CD4-positive, alpha-beta T cell treated with Interleukin-1 beta for 1 hour (primary cell): ENCODE measurements around the gene MSI2.

ENCODE experiments used
- DNase-seq, 2 donors: peaks; one replicate each; pipeline ENCODE4 v3.0.0-alpha.2; 2020 to 2022

Gene MSI2

GRCh38 chr17:57515662-57516211 lies 259.4 kb downstream of the MSI2 start:
- no peak for DNase-seq

- DNase-seq: no peak
Observed at GRCh38 chr17:57516290-57517230, 260.2 kb downstream of the MSI2 start.

DNA sequence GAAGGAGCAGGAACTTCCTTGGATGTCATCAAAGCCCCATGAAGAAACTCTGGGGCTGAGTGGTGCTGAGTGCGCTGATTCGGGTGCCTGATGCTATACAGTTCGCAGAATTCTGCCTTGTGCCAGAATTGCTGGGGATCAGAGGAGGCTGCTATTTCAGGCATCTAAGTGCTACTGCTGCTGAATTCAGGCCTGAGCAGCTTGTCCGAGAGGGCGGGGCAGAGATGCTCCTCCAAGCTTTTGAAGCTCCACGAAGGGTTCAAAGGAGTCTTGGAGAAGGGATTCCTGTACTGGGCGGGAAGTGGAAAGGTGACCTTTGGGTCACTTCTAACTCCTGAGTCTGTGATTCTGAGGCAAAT lies 260.9 kb downstream of the MSI2 start:
- no peak for DNase-seq

DNA sequence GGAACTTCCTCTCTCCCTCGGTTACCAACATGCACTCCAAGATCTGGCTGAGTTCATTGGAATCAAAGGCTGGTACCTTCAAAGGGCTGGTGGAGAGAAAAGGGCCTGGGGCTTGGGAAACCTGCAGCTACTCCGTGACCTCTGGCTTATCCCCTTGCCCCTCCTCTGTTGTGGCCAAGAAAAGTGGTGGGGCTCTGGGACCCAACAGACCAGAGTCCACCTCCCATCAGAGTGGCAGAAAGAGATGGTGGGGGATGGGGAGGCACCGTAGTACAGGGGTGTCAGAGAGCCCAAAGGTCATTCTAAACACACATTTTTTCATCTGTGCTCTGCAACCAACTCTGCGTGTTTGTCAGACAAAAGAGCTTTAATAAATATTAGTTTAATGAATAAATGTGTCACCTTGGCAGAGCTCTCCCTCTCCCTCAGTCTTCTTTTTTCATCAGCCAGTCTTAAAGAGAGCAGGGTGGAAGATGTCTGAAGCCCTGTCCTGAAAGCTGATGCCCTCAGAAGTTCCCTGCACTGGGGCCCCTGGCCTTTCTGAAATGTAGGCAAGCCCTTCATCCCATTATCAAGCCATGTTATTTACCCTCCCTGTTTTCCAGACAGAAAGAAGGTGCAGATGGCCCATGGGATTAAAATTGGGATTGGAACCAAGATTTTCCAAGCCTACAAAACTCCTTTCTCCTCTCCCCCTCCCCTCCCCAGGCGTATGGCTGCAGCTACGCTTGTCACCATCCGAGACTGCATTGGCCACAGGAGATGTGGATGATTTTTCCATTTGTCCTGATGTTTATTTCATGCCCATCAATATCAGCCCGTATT lies 261.5 kb downstream of the MSI2 start:
- DNase-seq: no peak

GRCh38 chr17:57518587-57519581 lies 262.6 kb downstream of the MSI2 start:
- DNase-seq: no peak

- DNase-seq: no peak
Observed at GRCh38 chr17:57519800-57520199, 263.5 kb downstream of the MSI2 start.

GRCh38 chr17:57521606-57522005 lies 265.3 kb downstream of the MSI2 start:
- DNase-seq: no peak

- no peak for DNase-seq
Observed at GRCh38 chr17:57522042-57523005, 266.0 kb downstream of the MSI2 start.

DNA sequence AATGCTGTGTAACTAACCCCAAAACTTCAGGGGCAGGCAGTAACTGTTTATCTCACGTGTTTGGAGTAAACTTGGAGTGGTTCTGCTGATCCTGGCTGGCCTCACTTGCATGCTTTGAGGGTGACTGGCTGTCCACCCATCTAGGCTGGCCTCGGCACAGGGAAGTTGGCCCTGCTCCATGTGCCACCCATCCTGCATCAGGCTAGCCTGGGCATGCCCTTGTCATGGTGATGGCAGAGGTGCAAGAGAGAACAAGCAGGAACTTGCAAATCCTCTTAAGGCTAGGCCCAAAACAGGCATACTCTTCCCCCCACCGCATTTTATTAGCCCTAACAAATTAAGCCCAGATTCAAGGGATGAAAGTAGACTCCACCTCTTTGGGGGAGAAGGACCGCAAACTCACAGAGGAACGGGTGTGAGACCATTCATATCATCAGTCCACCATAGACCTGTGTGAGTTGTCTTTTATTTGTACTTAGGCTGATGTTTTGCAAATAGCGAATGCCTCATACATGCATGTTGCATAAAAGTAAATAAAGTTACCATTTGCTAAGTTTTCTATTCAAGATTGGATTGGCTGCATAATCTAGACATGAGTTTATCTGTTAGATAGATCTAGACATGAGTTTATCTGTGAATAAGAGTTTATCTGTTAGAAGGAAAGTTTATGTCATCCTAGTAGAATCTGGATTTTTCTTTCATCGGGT lies 267.8 kb downstream of the MSI2 start:
- no peak for DNase-seq

DNA sequence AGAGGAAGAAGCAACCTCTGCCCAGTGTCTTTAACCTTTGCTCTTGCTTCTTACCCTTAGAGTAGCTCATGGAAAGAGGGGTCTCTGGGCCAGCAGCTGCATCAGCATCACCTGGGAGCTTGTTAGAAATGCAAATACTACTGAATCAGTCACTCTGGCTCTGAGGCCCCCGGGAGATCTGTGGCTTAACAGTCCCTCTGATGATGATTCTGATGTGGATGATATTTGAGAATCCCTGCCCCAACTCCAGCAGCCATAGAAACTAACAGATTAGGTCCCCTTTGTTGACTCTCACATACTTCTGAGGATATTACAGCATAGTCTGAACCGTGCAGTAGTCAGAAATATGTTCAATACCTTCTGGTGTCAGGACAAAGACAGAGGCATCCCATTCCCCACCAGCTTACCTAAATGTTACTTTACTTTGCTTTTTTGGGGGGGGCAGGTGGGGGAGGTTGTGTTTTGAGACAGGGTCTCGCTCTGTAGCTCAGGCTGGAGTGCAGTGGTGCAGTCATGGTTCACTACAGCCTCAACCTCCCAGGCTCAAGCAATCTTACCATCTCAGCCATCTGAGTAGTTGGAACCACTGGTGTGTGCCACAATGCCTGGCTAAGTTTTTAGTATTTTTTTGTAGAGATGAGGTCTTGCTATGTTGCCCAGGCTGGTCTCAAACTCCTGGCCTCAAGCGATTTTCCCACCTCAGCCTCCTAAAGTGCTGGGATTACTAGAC lies 268.7 kb downstream of the MSI2 start:
- DNase-seq: no peak

- no peak for DNase-seq
Observed at GRCh38 chr17:57527221-57528057, 271.1 kb downstream of the MSI2 start.

GRCh38 chr17:57528058-57528451 lies 271.7 kb downstream of the MSI2 start:
- DNase-seq: no peak

GRCh38 chr17:57530026-57530425 lies 273.7 kb downstream of the MSI2 start:
- no peak for DNase-seq

- peak in 1 of 2 donors; percentile 6 for DNase-seq
Observed at GRCh38 chr17:57530508-57530907, 274.2 kb downstream of the MSI2 start.

- no peak for DNase-seq
Observed at GRCh38 chr17:57531078-57531477, 274.8 kb downstream of the MSI2 start.

GRCh38 chr17:57531648-57532504 lies 275.6 kb downstream of the MSI2 start:
- no peak for DNase-seq

DNA sequence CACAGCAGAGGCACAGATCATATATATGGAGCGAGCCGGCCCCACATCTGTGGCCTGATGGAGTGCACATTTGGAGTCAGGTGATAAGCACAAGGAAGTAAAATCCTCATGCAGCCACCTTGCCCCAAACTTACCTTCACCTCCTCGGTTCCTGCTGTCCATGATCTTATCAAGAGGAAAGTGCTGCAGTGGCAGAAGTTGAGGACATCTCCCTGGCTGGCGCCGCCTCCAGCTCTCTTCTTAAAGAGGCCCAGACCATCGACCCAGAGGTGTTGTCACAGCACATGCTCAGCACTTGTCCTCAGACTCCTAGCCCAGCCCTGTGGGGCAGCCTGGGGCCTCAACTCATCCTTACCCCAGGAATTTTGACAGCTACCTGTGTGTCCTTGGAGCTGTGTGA lies 276.2 kb downstream of the MSI2 start:
- no peak for DNase-seq

DNA sequence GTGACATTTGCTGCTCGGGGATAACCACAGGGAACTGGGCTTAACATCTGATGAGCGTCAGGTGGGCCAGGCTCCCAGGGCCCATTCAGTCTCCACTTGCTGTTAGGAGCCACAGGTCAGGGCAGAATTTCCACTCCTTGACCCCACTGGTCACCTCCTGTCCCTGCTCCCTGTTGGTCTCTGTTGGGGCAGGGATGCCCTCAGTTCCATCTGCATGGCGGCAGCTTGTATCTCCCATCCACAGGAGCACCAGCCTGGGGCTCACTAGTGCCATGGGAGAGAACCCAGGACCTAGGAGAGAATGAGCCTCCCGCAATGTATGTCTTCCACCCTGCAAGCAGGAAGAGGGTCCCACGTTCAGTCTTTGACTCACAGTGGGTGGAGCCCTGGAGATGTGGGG lies 276.6 kb downstream of the MSI2 start:
- DNase-seq: no peak
